HL-60/S4 treated with retinoic acid at 250 ng/mL for 4 days and 3 days (cell line): ENCODE measurements around the gene CMTR1.

ENCODE experiments used
- in situ Hi-C: fragments of 300-500 bp; cut with MboI; formaldehyde crosslinking; loops from 2 replicates; pipeline ENCODE4 v1.7.0; 2022; ENCODE audit warnings: low sequenced_read_pairs

CMTR1 gene

DNA sequence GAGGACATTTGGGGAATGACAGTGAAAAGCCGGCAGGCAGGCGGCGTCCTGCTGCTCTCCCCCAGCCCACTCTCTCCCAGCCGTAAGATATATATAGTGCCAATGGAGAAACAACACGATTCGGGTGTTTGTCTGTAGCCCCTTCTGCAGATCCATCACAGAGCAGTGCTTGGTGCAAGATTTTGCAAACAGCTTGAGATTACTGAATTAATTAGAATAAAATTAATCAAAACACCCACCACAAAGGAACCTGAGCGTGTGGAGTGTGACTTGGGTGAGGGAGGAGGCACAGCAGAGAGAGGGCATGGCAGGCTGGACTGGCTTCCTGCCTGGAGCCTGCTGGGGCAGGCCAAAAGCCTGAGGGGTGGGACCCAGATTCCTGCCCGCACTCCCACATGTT is 95.5 kb downstream of the CMTR1 start:
- in situ Hi-C loops, result no loop called here

DNA sequence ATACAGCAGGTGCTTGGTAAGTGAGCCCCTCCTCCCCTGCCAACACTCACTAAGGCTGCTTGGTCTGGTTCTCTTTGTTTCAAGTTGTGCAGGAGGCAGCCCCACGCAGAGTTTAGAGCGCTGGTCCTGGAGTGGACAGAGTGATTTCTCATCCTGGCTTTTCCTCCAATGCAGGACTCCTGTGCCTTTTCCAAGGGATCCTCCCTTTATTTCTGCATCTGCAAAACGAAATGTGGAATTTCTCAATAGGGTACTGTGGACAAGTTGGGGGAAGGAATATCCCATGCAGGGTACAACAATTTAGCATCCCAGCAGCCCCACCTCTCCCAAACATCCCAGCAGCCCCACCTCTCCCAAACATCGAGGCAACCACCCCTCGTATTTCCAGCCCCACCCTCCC is 97.3 kb downstream of the CMTR1 start:
- in situ Hi-C loops, result no loop called here

DNA sequence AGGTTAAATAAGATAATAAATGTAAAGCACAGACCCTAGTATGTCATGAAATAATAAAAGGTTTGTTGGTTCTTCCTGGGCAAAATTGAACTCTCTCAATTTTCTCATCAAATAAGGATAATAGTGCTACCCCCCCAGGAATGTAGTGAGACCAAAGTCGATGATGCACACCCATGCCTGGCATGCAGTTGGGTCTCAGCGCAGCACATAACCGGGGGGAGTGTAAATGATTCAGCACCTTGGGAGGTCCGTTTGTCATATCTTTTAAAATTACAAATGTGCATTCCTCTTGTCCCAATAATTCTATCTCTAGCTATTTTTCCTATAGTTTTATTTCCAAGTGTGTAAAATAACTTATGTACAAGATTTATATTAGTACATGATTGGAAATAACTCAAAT is 98.0 kb downstream of the CMTR1 start:
- in situ Hi-C loops, result no loop called here
